LNCaP clone FGC (cell line): Measurements from ENCODE around the gene PALB2.

Source experiments
- DNase-seq: peaks from one replicate; pipeline ENCODE4 v3.0.0-alpha.2; 2011; ENCODE audit warnings: low read depth
- H3K4me3 ChIP-seq: 2 replicates; pipeline ENCODE4 v1.5.1; 2011; ENCODE audit warnings: mild to moderate bottlenecking, low read depth, low read length, control low read depth
- CTCF ChIP-seq: IDR thresholded peaks from 2 replicates; pipeline ENCODE4 v1.5.1; 2012; ENCODE audit warnings: mild to moderate bottlenecking; ENCODE audit not compliant: control insufficient read depth, insufficient read depth; ENCODE audit errors: extremely low read depth

PALB2 gene

GRCh38 chr16:23580391-23580790 is 60.7 kb downstream of the PALB2 start:
- DNase-seq = no peak

GRCh38 chr16:23579371-23579770 is 61.7 kb downstream of the PALB2 start:
- DNase-seq = no peak
- no peak for TF ChIP-seq CTCF
- no peak overlapping the region for H3K4me3 ChIP-seq

More at GRCh38 chr16:23580391-23580790, 60.7 kb downstream of the PALB2 start:
- H3K4me3 ChIP-seq = no peak overlapping the region
- no peak for TF ChIP-seq CTCF

DNA sequence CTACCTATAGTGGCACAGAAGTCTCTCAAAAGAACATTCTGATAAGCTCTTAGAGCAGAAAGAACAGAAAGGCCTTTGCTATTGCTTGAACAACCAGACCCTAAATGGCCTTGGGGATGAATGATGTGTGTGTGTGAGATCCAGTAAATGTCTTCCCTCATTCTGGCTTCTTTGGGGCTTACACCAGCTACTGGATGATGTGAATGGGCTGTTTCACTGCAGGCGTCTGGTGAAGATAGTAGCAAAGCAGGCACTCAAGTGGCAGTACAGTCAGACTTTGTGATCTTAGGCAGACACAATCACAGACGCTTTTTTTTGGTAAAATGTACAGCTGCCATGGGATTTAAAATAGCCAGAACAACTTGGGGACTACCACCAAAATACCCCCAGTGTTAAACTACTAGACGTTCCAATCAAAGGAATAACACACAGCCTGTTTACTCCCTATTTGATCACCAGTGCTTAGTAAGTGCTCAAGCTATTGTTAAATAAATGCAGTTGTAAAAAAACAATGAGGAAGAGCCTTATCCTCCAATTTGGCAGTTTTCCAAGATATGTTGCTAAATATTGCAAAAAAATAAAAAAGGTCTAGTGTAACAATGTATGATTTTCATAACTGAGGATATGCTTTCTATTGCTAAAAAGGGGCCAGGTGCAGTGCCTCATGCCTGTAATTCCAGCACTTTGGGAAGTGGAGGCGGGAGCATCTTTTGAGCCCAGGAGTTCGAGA is 62.8 kb downstream of the PALB2 start:
- no peak overlapping the region for H3K4me3 ChIP-seq
- no peak for DNase-seq
- no peak for TF ChIP-seq CTCF

GRCh38 chr16:23577493-23577892 is 63.6 kb downstream of the PALB2 start:
- H3K4me3 ChIP-seq = no peak overlapping the region
- TF ChIP-seq CTCF = no peak
- no peak for DNase-seq

GRCh38 chr16:23575834-23576233 is 65.3 kb downstream of the PALB2 start:
- no peak overlapping the region for H3K4me3 ChIP-seq
- no peak for DNase-seq
- TF ChIP-seq CTCF = no peak

GRCh38 chr16:23573817-23574216 is 67.3 kb downstream of the PALB2 start:
- H3K4me3 ChIP-seq = no peak overlapping the region
- DNase-seq = no peak
- TF ChIP-seq CTCF = no peak

GRCh38 chr16:23572394-23572793 is 68.7 kb downstream of the PALB2 start:
- H3K4me3 ChIP-seq = no peak overlapping the region
- no peak for DNase-seq
- TF ChIP-seq CTCF = no peak
